ENCODE measurements around the gene AFMID. TPM values are rescaled to one million over a fixed set of nuclear protein-coding genes. Genes with fewer than 3 reads are reported as not detected.

The AFMID gene
- total and polyA plus RNA-seq, 2 of the 13 experiments (the other 11 are each of a cell fraction or from before 2014, with no cell fraction given): 249 to 270 TPM

- no peak for TF ChIP-seq ZNF318 (CRISPR knock-in tag; IDR thresholded peaks at IDR 0.05)
- TF ChIP-seq KDM3A (CRISPR knock-in tag; IDR thresholded peaks at IDR 0.05; ENCODE audit: low read depth): peak; percentile 96
- TF ChIP-seq ZSCAN29 (CRISPR knock-in tag; conservative IDR thresholded peaks at IDR 0.05): no peak
- no peak for TF ChIP-seq ZNF670 (CRISPR knock-in tag; IDR thresholded peaks at IDR 0.05; ENCODE audit: borderline replicate concordance)
- TF ChIP-seq ZNF572 (CRISPR knock-in tag; IDR thresholded peaks at IDR 0.05): no peak
- 0 out of 2 replicates have a peak, but pooled peaks have one; percentile 29 for TF ChIP-seq KDM1A (CRISPR knock-in tag; IDR thresholded peaks at IDR 0.05)
- 0 out of 2 replicates have a peak, but pooled peaks have one; percentile 66 for TF ChIP-seq PITX1 (CRISPR knock-in tag; IDR thresholded peaks at IDR 0.05)
- 0 out of 2 replicates have a peak, but pooled peaks have one; percentile 70 for TF ChIP-seq ZSCAN9 (CRISPR knock-in tag; IDR thresholded peaks at IDR 0.05; ENCODE audit: borderline replicate concordance)
- peak; percentile 45; the same call in 1 of the 2 replicates for TF ChIP-seq MAF1 (CRISPR knock-in tag; IDR thresholded peaks at IDR 0.05; ENCODE audit: borderline replicate concordance)
- TF ChIP-seq MNT (IDR thresholded peaks at IDR 0.05): no peak
- no peak for TF ChIP-seq ZNF816 (CRISPR knock-in tag; IDR thresholded peaks at IDR 0.05; ENCODE audit: borderline replicate concordance)
- TF ChIP-seq SALL2 (CRISPR knock-in tag; IDR thresholded peaks at IDR 0.05): peak; percentile 74; the same call in 1 of the 2 replicates
- TF ChIP-seq ZSCAN21 (CRISPR knock-in tag; IDR thresholded peaks at IDR 0.05; ENCODE audit: borderline replicate concordance): peak; percentile 93
- 0 out of 2 replicates have a peak, but pooled peaks have one; percentile 52 for TF ChIP-seq ZNF784 (CRISPR knock-in tag; IDR thresholded peaks at IDR 0.05; ENCODE audit: borderline replicate concordance)
- 0 out of 2 replicates have a peak, but pooled peaks have one; percentile 26 for TF ChIP-seq ZBTB14 (CRISPR knock-in tag; IDR thresholded peaks at IDR 0.05)
- peak; percentile 79; the same call in 1 of the 2 replicates for TF ChIP-seq SMAD1 (CRISPR knock-in tag; IDR thresholded peaks at IDR 0.05; ENCODE audit: borderline replicate concordance, low read depth)
Observed at GRCh38 chr17:78250891-78251772, 64.0 kb downstream of the AFMID start (continued).

Measured in HepG2 (cell line).